HG03103 (cell line): ENCODE results near the gene DSG3.

Experiments
- ATAC-seq: cut with Tn5 transposase; IDR thresholded peaks from one replicate; pipeline ENCODE4 v1.9.1; 2021; ENCODE audit warnings: low read depth; ENCODE audit not compliant: unreplicated experiment

The DSG3 gene

GRCh38 chr18:31510319-31510718 is 62.8 kb downstream of the DSG3 start:
- no peak for ATAC-seq

GRCh38 chr18:31511098-31511497 is 63.6 kb downstream of the DSG3 start:
- ATAC-seq: no peak

- no peak for ATAC-seq
These were observed 64.7 kb downstream of the DSG3 start for GRCh38 chr18:31512203-31512764.

GRCh38 chr18:31513189-31513935 is 65.8 kb downstream of the DSG3 start:
- no peak for ATAC-seq

DNA sequence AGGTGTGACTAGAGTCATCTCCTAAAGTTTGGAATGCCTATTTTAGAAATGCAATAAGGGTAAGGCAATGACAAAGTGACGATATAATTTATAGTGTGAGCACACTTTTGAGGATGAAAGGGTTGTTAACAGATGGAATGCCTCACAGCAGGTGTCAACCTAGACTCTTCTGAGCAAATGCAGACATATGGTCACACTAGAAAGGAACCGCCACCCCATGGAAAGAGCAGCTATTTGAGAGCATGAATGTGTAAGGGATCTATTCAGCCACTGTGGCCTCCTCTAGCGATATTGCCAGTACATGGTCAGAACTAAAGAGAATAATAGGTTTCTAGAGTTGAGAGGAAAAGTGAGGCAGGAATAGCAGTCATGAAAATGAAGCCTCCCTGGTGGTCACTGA is 68.9 kb downstream of the DSG3 start:
- ATAC-seq: no peak

- ATAC-seq: no peak
These were observed 78.8 kb downstream of the DSG3 start for GRCh38 chr18:31526374-31526773.
